Measurements from ENCODE around the gene NDC80. TPM values are rescaled to one million over a fixed set of nuclear protein-coding genes. Genes with fewer than 3 reads are reported as not detected.

Gene NDC80
- total RNA-seq, 1 experiment from 2014 or later, result 89.2 TPM

DNA sequence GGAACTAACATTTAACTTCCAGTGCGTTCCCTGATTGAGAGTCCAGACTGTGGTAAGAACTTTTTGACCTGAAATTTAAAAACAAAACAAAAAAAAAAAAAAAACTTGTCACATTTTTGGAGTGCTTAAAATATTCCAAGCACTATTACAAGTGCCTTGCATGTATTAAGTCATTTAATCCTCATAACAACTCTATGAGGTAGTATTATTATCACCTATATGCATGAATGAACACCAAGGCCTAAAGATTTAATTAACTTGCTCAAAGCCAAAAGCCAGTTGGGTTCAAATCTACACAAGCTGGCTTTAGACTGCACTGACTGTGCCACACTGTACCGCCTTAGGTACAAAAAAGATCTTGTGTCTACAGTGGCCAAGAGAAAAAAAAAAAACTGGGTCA is 35.3 kb upstream of the NDC80 start:
- no TSS peak for BruUV-seq (replicated peaks)
- peaks cover 17% of the 10 kb centered on the region for H3K36me3 ChIP-seq (ENCODE audit: low read depth)
- ChIA-PET CTCF (no interaction called here), POLR2A (ENCODE audit: unreplicated experiment) (no interaction called here)
- H3K79me2 ChIP-seq (ENCODE audit: low read depth), result no peaks in the 10 kb centered on the region
- intact Hi-C loops (cut with micrococcal nuclease; ENCODE audit: unreplicated experiment), result no loop called here
- no peaks in the 10 kb centered on the region for H3K4me1 ChIP-seq (replicated peaks; ENCODE audit: insufficient read depth)
- H3K27ac ChIP-seq, result no peak overlapping the region
- no peaks in the 10 kb centered on the region for H4K20me1 ChIP-seq (ENCODE audit: insufficient read depth)
- H3F3A ChIP-seq (ENCODE audit: insufficient read depth, low read depth), result no peaks in the 10 kb centered on the region
- no peaks in the 10 kb centered on the region for H3K27me3 ChIP-seq (ENCODE audit: insufficient read depth, low read depth)
- no peak overlapping the region for H3K4me2 ChIP-seq
- no peaks in the 10 kb centered on the region for H3K9me2 ChIP-seq (ENCODE audit: insufficient read depth)
- H3K9me3 ChIP-seq (ENCODE audit: insufficient read depth, low read depth), result no peaks in the 10 kb centered on the region; the same call in 1 of the 2 replicates
- no peak overlapping the region for H3K4me3 ChIP-seq
- DNase-seq, result no peak
- TF ChIP-seq, protein P1, sequence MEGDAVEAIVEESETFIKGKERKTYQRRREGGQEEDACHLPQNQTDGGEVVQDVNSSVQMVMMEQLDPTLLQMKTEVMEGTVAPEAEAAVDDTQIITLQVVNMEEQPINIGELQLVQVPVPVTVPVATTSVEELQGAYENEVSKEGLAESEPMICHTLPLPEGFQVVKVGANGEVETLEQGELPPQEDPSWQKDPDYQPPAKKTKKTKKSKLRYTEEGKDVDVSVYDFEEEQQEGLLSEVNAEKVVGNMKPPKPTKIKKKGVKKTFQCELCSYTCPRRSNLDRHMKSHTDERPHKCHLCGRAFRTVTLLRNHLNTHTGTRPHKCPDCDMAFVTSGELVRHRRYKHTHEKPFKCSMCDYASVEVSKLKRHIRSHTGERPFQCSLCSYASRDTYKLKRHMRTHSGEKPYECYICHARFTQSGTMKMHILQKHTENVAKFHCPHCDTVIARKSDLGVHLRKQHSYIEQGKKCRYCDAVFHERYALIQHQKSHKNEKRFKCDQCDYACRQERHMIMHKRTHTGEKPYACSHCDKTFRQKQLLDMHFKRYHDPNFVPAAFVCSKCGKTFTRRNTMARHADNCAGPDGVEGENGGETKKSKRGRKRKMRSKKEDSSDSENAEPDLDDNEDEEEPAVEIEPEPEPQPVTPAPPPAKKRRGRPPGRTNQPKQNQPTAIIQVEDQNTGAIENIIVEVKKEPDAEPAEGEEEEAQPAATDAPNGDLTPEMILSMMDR (conservative IDR thresholded peaks at IDR 0.05), result no peak
- TF ChIP-seq EZH2 (IDR thresholded peaks at IDR 0.05; ENCODE audit: low read depth), result no peak
- no peak overlapping the region for H2AFZ ChIP-seq

DNA sequence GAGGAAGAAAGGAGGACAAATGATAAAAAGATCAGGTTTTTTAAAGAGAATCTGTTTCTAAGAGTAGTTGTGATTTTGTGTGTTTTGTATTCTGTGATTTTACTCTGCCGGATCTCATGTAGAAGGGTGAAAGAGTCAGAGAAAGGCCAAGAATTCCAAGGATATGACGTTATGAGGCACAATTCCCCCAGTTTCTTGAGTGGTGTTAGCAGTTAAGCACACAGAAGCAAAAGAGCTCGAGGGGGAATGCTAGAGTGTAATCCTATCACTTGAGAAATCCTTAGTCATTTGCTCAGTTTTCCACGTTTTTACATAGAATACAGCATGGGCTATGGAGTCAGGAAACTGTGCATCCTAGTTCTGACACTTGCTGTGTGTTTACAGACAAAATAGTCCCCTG is 34.9 kb upstream of the NDC80 start:
- H3K79me2 ChIP-seq (ENCODE audit: low read depth), result no peaks in the 10 kb centered on the region
- H3K27ac ChIP-seq, result no peak overlapping the region
- TF ChIP-seq, protein P1 (conservative IDR thresholded peaks at IDR 0.05), result no peak
- TF ChIP-seq EZH2 (IDR thresholded peaks at IDR 0.05; ENCODE audit: low read depth), result no peak
- no peaks in the 10 kb centered on the region for H3K9me2 ChIP-seq (ENCODE audit: insufficient read depth)
- H3K4me2 ChIP-seq, result no peak overlapping the region
- H3F3A ChIP-seq (ENCODE audit: insufficient read depth, low read depth), result no peaks in the 10 kb centered on the region
- H3K4me3 ChIP-seq, result no peak overlapping the region
- H2AFZ ChIP-seq, result no peak overlapping the region
- H3K27me3 ChIP-seq (ENCODE audit: insufficient read depth, low read depth), result no peaks in the 10 kb centered on the region
- H3K9me3 ChIP-seq (ENCODE audit: insufficient read depth, low read depth), result no peaks in the 10 kb centered on the region
- no peak for DNase-seq
- no TSS peak for BruUV-seq (replicated peaks)
- ChIA-PET POLR2A (ENCODE audit: unreplicated experiment) (no interaction called here), CTCF (no interaction called here)
- H3K36me3 ChIP-seq (ENCODE audit: low read depth), result peaks cover 20% of the 10 kb centered on the region
- intact Hi-C loops (cut with micrococcal nuclease; ENCODE audit: unreplicated experiment), result no loop called here
- no peaks in the 10 kb centered on the region for H4K20me1 ChIP-seq (ENCODE audit: insufficient read depth)
- peaks cover 2% of the 10 kb centered on the region; the same call in 1 of the 2 replicates for H3K4me1 ChIP-seq (replicated peaks; ENCODE audit: insufficient read depth)

DNA sequence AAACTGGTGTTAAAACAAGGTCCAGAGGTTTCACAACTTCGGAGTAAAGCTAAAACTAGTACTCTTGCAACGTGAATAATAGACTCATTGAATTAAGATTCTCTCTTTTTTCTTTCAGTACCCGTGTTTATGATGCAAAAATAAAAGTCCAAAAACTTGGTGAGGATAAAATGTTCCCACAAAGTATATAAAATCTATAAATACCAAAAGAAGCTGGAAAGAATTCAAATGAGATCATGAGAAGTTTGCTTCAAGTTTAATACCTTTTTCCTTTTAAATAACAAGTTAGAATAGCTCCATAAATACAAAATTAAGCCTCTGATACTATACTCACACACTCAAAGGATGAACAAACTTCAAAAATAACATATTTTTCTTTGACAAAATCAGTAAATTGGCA is 34.1 kb upstream of the NDC80 start:
- Histone ChIP-seq H3K4me2 (no peak overlapping the region), H2AFZ (no peak overlapping the region), H4K20me1 (ENCODE audit: insufficient read depth) (no peaks in the 10 kb centered on the region), H3K27ac (no peak overlapping the region), H3K36me3 (ENCODE audit: low read depth) (peaks cover 21% of the 10 kb centered on the region), H3K79me2 (ENCODE audit: low read depth) (no peaks in the 10 kb centered on the region), H3K4me3 (no peak overlapping the region), H3K27me3 (ENCODE audit: insufficient read depth, low read depth) (no peaks in the 10 kb centered on the region), H3K9me3 (ENCODE audit: insufficient read depth, low read depth) (no peaks in the 10 kb centered on the region), H3F3A (ENCODE audit: insufficient read depth, low read depth) (no peaks in the 10 kb centered on the region), H3K4me1 (replicated peaks; ENCODE audit: insufficient read depth) (peaks cover 6% of the 10 kb centered on the region; the same call in 1 of the 2 replicates), H3K9me2 (ENCODE audit: insufficient read depth) (no peaks in the 10 kb centered on the region)
- no peak for DNase-seq
- TF ChIP-seq EZH2 (IDR thresholded peaks at IDR 0.05; ENCODE audit: low read depth), result no peak
- TF ChIP-seq, protein P1 (conservative IDR thresholded peaks at IDR 0.05), result no peak
- ChIA-PET POLR2A (ENCODE audit: unreplicated experiment) (no interaction called here), CTCF (interaction anchor here (0.5 to 0.6 kb wide), 2 partner anchors 17 to 1783 kb away, joined by 4 read pairs; no protein-coding TSS in a partner anchor)
- no TSS peak for BruUV-seq (replicated peaks)
- intact Hi-C loops (cut with micrococcal nuclease; ENCODE audit: unreplicated experiment), result no loop called here

Measured in PC-9 (cell line).